ENCODE results near the gene DHRS1.
A peak's percentile ranks its signal among the peaks of the same experiment; 100 is the strongest.

Gene DHRS1

DNA sequence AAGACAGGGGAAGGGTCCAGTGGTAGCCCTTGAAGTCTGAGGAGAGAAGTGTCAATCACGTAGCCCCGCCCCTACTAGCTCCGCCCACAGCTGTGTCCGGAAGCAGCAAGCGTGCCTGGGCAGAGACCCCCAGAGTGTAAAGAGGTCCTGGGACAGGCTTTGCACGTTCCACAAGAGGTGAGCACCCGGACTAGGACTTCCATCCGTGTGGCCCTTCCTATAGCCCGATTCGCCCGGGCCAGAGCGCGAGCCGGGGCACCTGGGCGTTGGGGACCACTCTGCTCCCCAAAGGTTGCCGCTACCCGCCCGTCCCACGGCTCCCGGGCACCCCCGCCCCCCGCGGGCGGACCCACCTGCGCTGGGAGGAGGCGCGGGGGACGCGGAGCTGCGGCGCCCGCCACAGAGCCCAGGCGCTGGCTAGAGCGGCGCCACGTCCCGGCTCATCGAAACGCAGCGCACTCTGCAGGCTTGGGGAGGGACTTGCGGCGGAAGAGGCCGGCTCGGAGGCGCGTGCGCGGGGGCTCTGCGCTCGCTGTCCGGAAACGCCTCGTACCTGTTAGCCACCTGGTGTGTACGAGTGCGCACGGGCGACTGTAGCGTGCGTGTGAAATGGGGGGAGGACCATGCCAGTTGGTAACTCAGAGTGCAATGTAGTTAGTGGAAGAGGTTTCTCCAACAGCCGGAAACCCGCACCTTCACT lies 28.3 kb downstream of the DHRS1 start, which contains the start of gene RABGGTA (continued):
- TF ChIP-seq, protein P1, sequence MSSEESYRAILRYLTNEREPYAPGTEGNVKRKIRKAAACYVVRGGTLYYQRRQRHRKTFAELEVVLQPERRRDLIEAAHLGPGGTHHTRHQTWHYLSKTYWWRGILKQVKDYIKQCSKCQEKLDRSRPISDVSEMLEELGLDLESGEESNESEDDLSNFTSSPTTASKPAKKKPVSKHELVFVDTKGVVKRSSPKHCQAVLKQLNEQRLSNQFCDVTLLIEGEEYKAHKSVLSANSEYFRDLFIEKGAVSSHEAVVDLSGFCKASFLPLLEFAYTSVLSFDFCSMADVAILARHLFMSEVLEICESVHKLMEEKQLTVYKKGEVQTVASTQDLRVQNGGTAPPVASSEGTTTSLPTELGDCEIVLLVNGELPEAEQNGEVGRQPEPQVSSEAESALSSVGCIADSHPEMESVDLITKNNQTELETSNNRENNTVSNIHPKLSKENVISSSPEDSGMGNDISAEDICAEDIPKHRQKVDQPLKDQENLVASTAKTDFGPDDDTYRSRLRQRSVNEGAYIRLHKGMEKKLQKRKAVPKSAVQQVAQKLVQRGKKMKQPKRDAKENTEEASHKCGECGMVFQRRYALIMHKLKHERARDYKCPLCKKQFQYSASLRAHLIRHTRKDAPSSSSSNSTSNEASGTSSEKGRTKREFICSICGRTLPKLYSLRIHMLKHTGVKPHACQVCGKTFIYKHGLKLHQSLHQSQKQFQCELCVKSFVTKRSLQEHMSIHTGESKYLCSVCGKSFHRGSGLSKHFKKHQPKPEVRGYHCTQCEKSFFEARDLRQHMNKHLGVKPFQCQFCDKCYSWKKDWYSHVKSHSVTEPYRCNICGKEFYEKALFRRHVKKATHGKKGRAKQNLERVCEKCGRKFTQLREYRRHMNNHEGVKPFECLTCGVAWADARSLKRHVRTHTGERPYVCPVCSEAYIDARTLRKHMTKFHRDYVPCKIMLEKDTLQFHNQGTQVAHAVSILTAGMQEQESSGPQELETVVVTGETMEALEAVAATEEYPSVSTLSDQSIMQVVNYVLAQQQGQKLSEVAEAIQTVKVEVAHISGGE (tag by site-specific recombination; conservative IDR thresholded peaks at IDR 0.05; ENCODE audit: low read depth), result peak; percentile 77
- TF ChIP-seq ZFHX2 (tag by site-specific recombination; conservative IDR thresholded peaks at IDR 0.05) (peak; percentile 75), SP3 (tag by site-specific recombination; IDR thresholded peaks at IDR 0.05) (peak; percentile 86), ZNF76 (tag by site-specific recombination; IDR thresholded peaks at IDR 0.05; ENCODE audit: borderline replicate concordance, low read depth) (peak; percentile 71; the same call in 1 of the 2 replicates), KLF7 (tag by site-specific recombination; IDR thresholded peaks at IDR 0.05; ENCODE audit: borderline replicate concordance) (0 out of 2 replicates have a peak, but pooled peaks have one; percentile 28), SP7 (tag by site-specific recombination; IDR thresholded peaks at IDR 0.05) (0 out of 2 replicates have a peak, but pooled peaks have one; percentile 38), TRIM28 (IDR thresholded peaks at IDR 0.05; ENCODE audit: borderline replicate concordance, low read length) (peak; percentile 8; the same call in 1 of the 2 replicates), ZNF660 (tag by site-specific recombination; IDR thresholded peaks at IDR 0.05) (peak; percentile 78; the same call in 1 of the 2 replicates), ZNF2 (tag by site-specific recombination; IDR thresholded peaks at IDR 0.05) (peak; percentile 37; the same call in 1 of the 2 replicates), GLIS1 (tag by site-specific recombination; IDR thresholded peaks at IDR 0.05) (peak; percentile 78), ZFP69B (tag by site-specific recombination; IDR thresholded peaks at IDR 0.05) (peak; percentile 94)
- TF ChIP-seq, protein P2, sequence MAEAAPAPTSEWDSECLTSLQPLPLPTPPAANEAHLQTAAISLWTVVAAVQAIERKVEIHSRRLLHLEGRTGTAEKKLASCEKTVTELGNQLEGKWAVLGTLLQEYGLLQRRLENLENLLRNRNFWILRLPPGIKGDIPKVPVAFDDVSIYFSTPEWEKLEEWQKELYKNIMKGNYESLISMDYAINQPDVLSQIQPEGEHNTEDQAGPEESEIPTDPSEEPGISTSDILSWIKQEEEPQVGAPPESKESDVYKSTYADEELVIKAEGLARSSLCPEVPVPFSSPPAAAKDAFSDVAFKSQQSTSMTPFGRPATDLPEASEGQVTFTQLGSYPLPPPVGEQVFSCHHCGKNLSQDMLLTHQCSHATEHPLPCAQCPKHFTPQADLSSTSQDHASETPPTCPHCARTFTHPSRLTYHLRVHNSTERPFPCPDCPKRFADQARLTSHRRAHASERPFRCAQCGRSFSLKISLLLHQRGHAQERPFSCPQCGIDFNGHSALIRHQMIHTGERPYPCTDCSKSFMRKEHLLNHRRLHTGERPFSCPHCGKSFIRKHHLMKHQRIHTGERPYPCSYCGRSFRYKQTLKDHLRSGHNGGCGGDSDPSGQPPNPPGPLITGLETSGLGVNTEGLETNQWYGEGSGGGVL (tag by site-specific recombination; IDR thresholded peaks at IDR 0.05), result peak; percentile 33; the same call in 1 of the 2 replicates
- TF ChIP-seq, protein P3, sequence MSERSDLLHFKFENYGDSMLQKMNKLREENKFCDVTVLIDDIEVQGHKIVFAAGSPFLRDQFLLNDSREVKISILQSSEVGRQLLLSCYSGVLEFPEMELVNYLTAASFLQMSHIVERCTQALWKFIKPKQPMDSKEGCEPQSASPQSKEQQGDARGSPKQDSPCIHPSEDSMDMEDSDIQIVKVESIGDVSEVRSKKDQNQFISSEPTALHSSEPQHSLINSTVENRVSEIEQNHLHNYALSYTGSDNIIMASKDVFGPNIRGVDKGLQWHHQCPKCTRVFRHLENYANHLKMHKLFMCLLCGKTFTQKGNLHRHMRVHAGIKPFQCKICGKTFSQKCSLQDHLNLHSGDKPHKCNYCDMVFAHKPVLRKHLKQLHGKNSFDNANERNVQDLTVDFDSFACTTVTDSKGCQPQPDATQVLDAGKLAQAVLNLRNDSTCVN (tag by site-specific recombination; optimal IDR thresholded peaks at IDR 0.05), result peak; percentile 94
- TF ChIP-seq, protein P4, sequence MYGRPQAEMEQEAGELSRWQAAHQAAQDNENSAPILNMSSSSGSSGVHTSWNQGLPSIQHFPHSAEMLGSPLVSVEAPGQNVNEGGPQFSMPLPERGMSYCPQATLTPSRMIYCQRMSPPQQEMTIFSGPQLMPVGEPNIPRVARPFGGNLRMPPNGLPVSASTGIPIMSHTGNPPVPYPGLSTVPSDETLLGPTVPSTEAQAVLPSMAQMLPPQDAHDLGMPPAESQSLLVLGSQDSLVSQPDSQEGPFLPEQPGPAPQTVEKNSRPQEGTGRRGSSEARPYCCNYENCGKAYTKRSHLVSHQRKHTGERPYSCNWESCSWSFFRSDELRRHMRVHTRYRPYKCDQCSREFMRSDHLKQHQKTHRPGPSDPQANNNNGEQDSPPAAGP (tag by site-specific recombination; IDR thresholded peaks at IDR 0.05), result peak; percentile 59; the same call in 1 of the 2 replicates
- TF ChIP-seq, protein P5, sequence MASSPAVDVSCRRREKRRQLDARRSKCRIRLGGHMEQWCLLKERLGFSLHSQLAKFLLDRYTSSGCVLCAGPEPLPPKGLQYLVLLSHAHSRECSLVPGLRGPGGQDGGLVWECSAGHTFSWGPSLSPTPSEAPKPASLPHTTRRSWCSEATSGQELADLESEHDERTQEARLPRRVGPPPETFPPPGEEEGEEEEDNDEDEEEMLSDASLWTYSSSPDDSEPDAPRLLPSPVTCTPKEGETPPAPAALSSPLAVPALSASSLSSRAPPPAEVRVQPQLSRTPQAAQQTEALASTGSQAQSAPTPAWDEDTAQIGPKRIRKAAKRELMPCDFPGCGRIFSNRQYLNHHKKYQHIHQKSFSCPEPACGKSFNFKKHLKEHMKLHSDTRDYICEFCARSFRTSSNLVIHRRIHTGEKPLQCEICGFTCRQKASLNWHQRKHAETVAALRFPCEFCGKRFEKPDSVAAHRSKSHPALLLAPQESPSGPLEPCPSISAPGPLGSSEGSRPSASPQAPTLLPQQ (tag by site-specific recombination; IDR thresholded peaks at IDR 0.05), result peak; percentile 99

Measured in HEK293 (cell line).